Breast epithelium (tissue), 4 donors: ENCODE results near the gene KRTAP9-2. TPM values are rescaled to one million over a fixed set of nuclear protein-coding genes. Genes with fewer than 3 reads are reported as not detected.
"Not testable (repeated sequence)": the region's sequence is repeated elsewhere in the genome, so short reads cannot be mapped to it uniquely, and the experiment has no call there.

Experiments
- DNase-seq, 2 donors: peaks; one replicate each; pipeline ENCODE4 v3.0.0-alpha.2; 2019; ENCODE audit warnings: low spot score in 2 of 2
- H3K27ac ChIP-seq, 2 donors: fragments of 200-600 bp; sonication (generic) in 1 of 2; one replicate each; pipeline ENCODE4 v1.5.1; 2016 to 2019; ENCODE audit warnings: mild to moderate bottlenecking in 1 of 2
- H3K27me3 ChIP-seq, 2 donors: fragments of 200-600 bp; sonication (generic) in 1 of 2; one replicate each; pipeline versions ENCODE4 v1.5.1 to v1.6.0; 2017 to 2019; ENCODE audit warnings: control low read depth in 1 of 2, mild to moderate bottlenecking in 1 of 2
- H3K36me3 ChIP-seq: fragments of 200-600 bp; one replicate; pipeline ENCODE4 v1.5.1; 2019
- H3K4me1 ChIP-seq, 2 donors: fragments of 200-600 bp; sonication (generic); one replicate each; pipeline ENCODE4 v1.5.1; 2016 to 2019; ENCODE audit warnings: control low read depth in 1 of 2
- H3K4me3 ChIP-seq, 3 donors: fragments of 200-600 bp; sonication (generic); 1 replicate in 2 of 3; 2 replicates in 1 of 3; pipeline ENCODE4 v1.5.1; 2016 to 2019; ENCODE audit warnings: mild to moderate bottlenecking in 3 of 3, moderate library complexity in 2 of 3
- H3K9me3 ChIP-seq, 2 donors: fragments of 200-600 bp; sonication (generic) in 1 of 2; one replicate each; pipeline ENCODE4 v1.5.1; 2016 to 2019; ENCODE audit warnings: control low read depth in 1 of 2
- POLR2A ChIP-seq: fragments of 450-650 bp; IDR thresholded peaks from one replicate; pipeline ENCODE4 v1.6.1; 2016; ENCODE audit warnings: antibody characterized with exemption, mild to moderate bottlenecking, moderate library complexity
- POLR2AphosphoS5 ChIP-seq, 3 donors: sonication (generic); formaldehyde crosslinking; IDR thresholded peaks; one replicate each; pipeline ENCODE4 v1.6.1; 2017; ENCODE audit warnings: antibody characterized with exemption in 3 of 3
- intact Hi-C: fragments of 100-400 bp; cut with DNase I; formaldehyde crosslinking; loops from one replicate; pipeline ENCODE4 v1.15.1; 2023; ENCODE audit warnings: low total_unique reads
- total RNA-seq, 3 donors: library from RNA; depleted of rRNA; stranded (reverse); fragments of >200 nt; gene quantifications; one replicate each; pipeline ENCODE4 v1.1.0, GENCODE V29; 2016
- TF ChIP-seq, protein P1 (sequence below), 3 donors: fragments of 450-650 bp; IDR thresholded peaks; one replicate each; pipeline ENCODE4 v1.5.1; 2016 to 2017; ENCODE audit warnings: antibody characterized with exemption in 3 of 3, mild to moderate bottlenecking in 3 of 3, moderate library complexity in 3 of 3

Gene KRTAP9-2
- total RNA-seq, 3 donors from 2014 or later: not detected

DNA sequence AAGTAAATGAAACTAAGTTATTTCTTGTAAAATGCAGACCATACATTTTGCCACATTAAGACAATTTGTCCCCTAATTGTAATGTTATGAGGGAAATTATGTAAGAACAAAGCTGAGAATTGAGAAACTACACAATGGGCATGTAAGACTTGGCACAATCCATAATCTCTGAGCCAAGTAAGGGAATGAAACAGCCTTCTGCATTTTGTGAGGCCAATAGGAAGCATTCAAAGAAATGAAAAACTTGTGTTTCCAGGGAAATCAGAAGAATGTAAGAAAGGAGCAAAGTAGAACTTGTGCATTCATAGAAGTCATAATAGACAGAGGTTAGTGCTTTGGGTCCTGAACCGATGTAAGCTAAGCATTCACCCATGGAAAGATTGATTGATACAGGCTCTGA lies 24.8 kb downstream of the KRTAP9-2 start:
- Histone ChIP-seq H3K9me3 (no peaks in the 10 kb centered on the region), H3K36me3 (no peaks in the 10 kb centered on the region), H3K27me3 (no peaks in the 10 kb centered on the region), H3K4me3 (no peak overlapping the region), H3K4me1 (no peaks in the 10 kb centered on the region), H3K27ac (no peak overlapping the region)
- TF ChIP-seq POLR2A (no peak), POLR2AphosphoS5 (IDR thresholded peaks at IDR 0.05) (no peak)
- TF ChIP-seq, protein P1, sequence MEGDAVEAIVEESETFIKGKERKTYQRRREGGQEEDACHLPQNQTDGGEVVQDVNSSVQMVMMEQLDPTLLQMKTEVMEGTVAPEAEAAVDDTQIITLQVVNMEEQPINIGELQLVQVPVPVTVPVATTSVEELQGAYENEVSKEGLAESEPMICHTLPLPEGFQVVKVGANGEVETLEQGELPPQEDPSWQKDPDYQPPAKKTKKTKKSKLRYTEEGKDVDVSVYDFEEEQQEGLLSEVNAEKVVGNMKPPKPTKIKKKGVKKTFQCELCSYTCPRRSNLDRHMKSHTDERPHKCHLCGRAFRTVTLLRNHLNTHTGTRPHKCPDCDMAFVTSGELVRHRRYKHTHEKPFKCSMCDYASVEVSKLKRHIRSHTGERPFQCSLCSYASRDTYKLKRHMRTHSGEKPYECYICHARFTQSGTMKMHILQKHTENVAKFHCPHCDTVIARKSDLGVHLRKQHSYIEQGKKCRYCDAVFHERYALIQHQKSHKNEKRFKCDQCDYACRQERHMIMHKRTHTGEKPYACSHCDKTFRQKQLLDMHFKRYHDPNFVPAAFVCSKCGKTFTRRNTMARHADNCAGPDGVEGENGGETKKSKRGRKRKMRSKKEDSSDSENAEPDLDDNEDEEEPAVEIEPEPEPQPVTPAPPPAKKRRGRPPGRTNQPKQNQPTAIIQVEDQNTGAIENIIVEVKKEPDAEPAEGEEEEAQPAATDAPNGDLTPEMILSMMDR (IDR thresholded peaks at IDR 0.05): no peak
- DNase-seq: no peak
- intact Hi-C loops: no loop called here

DNA sequence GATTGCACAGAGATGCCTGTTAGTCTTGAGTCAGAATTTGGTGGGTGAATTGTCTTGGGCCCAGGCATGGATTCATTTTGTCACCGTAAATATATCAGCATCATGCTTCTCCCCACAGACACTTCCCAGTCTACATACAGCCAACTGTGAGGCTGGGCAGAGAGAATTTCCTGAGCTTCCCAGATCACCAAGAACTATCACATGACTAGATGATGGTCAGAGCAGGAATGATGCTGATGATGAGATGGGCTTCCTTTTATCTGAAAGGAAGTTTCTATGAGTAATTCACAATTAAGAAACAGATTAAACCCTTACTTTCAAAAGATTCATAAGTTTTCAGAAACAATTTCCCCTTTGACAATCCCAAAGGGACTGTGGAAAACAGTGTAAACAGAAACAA lies 28.4 kb downstream of the KRTAP9-2 start:
- H3K4me3 ChIP-seq: no peak overlapping the region
- H3K27ac ChIP-seq: no peak overlapping the region
- no peaks in the 10 kb centered on the region for H3K4me1 ChIP-seq
- intact Hi-C loops: no loop called here
- no peaks in the 10 kb centered on the region for H3K36me3 ChIP-seq
- no peaks in the 10 kb centered on the region for H3K27me3 ChIP-seq
- DNase-seq: no peak
- TF ChIP-seq POLR2AphosphoS5 (IDR thresholded peaks at IDR 0.05) (no peak), POLR2A (no peak)
- TF ChIP-seq, protein P1 (IDR thresholded peaks at IDR 0.05): no peak
- H3K9me3 ChIP-seq: no peaks in the 10 kb centered on the region

DNA sequence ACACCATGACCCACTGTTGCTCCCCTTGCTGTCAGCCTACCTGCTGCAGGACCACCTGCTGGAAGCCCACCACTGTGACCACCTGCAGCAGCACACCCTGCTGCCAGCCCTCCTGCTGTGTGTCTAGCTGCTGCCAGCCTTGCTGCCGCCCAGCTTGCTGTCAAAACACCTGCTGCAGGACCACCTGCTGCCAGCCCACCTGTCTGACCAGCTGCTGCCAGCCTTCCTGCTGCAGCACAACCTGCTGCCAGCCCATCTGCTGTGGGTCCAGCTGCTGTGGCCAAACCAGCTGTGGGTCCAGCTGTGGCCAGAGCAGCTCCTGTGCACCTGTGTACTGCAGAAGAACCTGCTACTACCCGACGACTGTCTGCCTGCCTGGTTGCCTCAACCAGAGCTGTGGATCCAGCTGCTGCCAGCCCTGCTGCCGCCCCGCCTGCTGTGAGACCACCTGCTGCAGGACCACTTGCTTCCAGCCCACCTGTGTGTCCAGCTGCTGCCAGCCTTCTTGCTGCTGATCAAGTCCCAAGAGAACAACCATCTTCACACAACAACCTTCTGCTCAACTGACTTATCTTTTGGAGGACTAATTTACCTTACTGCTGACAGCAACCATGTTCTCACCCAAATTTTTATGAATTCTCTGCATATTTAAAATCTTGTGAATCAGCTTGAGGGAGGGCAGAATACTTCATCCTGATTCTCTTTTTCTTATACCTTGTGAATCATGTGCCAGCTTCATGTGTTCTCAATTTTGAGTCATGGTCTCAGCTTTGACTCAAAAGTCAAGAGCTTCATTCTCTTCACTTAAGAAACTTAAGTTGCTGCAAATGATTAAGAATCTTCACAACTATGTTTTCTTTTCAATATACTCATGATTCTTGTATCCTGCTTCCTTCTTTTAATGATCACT lies 29.2 kb downstream of the KRTAP9-2 start, which contains the start of gene KRTAP9-9:
KRTAP9-9 (plus strand) TSS at position 4 of the 910 bp plus-strand sequence.
- intact Hi-C loops, DNase-seq: not testable (repeated sequence)

DNA sequence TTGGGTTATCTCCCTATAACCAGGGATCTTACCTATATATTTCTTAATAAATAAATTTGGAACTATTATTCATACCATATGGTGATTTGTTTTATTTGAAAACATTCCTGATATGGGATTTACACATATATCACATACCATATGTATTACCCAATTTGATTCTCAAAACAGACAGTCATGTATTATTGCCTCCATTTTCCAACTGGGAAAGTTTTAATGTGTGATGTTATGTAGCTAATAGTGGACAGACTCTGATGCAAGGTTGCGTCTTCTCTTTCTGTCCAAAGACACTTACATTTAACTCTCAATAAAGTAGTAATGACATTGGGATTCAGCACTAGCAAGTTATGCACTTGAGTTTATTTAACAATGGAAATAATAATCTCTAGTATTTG lies 29.8 kb downstream of the KRTAP9-2 start:
- TF ChIP-seq POLR2A (no peak), POLR2AphosphoS5 (IDR thresholded peaks at IDR 0.05) (no peak)
- TF ChIP-seq, protein P1 (IDR thresholded peaks at IDR 0.05): no peak
- intact Hi-C loops: no loop called here
- no peaks in the 10 kb centered on the region for H3K36me3 ChIP-seq
- no peaks in the 10 kb centered on the region for H3K27me3 ChIP-seq
- no peak overlapping the region for H3K4me3 ChIP-seq
- H3K4me1 ChIP-seq: no peaks in the 10 kb centered on the region
- no peaks in the 10 kb centered on the region for H3K9me3 ChIP-seq
- no peak overlapping the region for H3K27ac ChIP-seq
- DNase-seq: no peak

More for the DNA sequence above, 29.2 kb downstream of the KRTAP9-2 start, which contains the start of gene KRTAP9-9:
- H3K9me3 ChIP-seq, H3K4me3 ChIP-seq, H3K4me1 ChIP-seq, H3K27me3 ChIP-seq, H3K36me3 ChIP-seq, H3K27ac ChIP-seq: not testable (repeated sequence)

DNA sequence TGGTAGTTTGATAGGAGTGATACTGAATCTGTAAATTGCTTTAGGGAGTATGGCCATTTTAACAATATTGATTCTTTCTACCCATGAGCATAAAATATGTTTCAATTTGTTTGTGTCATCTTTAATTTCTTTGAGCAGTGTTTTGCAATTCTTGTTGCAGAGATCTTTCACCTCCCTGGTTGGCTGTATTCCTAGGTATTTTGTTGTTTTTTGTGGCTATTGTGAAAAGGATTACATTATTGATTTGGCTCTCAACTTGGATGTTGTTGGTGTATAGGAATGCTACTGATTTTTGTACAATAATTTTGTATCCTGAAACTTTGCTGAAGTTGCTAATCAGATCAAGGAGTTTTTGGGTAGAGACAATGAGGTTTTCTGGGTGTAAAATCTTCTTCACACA lies 32.0 kb downstream of the KRTAP9-2 start:
- Histone ChIP-seq H3K27me3 (no peaks in the 10 kb centered on the region), H3K4me3 (no peak overlapping the region), H3K27ac (no peak overlapping the region), H3K9me3 (no peaks in the 10 kb centered on the region), H3K36me3 (no peaks in the 10 kb centered on the region), H3K4me1 (no peaks in the 10 kb centered on the region)
- TF ChIP-seq POLR2AphosphoS5 (IDR thresholded peaks at IDR 0.05) (no peak), POLR2A (no peak)
- TF ChIP-seq, protein P1 (IDR thresholded peaks at IDR 0.05): no peak
- intact Hi-C loops: no loop called here
- no peak for DNase-seq
